Fibroblast of villous mesenchyme (primary cell): ENCODE measurements around the gene SLC17A6. TPM values are rescaled to one million over a fixed set of nuclear protein-coding genes. Genes with fewer than 3 reads are reported as not detected.

Source experiments
- DNase-seq: peaks from one replicate; pipeline ENCODE4 v3.0.0-alpha.2; 2010; ENCODE audit warnings: low read depth
- H3K4me3 ChIP-seq: 2 replicates; pipeline ENCODE4 v1.5.1; 2011; ENCODE audit warnings: low read depth, mild to moderate bottlenecking, low read length
- CTCF ChIP-seq: IDR thresholded peaks from 2 replicates; pipeline ENCODE4 v1.5.1; 2012; ENCODE audit warnings: low read depth, mild to moderate bottlenecking, low read length; ENCODE audit not compliant: insufficient read depth
- total RNA-seq: library from RNA; depleted of rRNA; stranded (reverse); fragments of >200 nt; gene quantifications from 2 replicates; pipeline ENCODE4 v1.2.3, GENCODE V29; 2012

SLC17A6 gene
- total RNA-seq, 1 donor: not detected

- DNase-seq: no peak
- TF ChIP-seq CTCF: no peak
- H3K4me3 ChIP-seq: no peak overlapping the region
These were observed 5.3 kb downstream of the SLC17A6 start for GRCh38 chr11:22343371-22344032.

- no peak for TF ChIP-seq CTCF
- no peak overlapping the region for H3K4me3 ChIP-seq
- DNase-seq: no peak
These were observed 5.9 kb downstream of the SLC17A6 start for GRCh38 chr11:22344081-22344480.

GRCh38 chr11:22346282-22346681 is 8.1 kb downstream of the SLC17A6 start:
- DNase-seq: no peak
- H3K4me3 ChIP-seq: no peak overlapping the region
- TF ChIP-seq CTCF: no peak

- no peak overlapping the region for H3K4me3 ChIP-seq
- no peak for TF ChIP-seq CTCF
- DNase-seq: no peak
These were observed 9.8 kb downstream of the SLC17A6 start for GRCh38 chr11:22347857-22348487.

GRCh38 chr11:22349491-22349890 is 11.3 kb downstream of the SLC17A6 start:
- H3K4me3 ChIP-seq: no peak overlapping the region
- TF ChIP-seq CTCF: no peak
- no peak for DNase-seq

GRCh38 chr11:22359295-22359694 is 21.1 kb downstream of the SLC17A6 start:
- no peak for TF ChIP-seq CTCF
- DNase-seq: no peak
- no peak overlapping the region for H3K4me3 ChIP-seq
